ENCODE data around the gene GLT1D1.
A peak's percentile ranks its signal among the peaks of the same experiment; 100 is the strongest.

Gene GLT1D1

GRCh38 chr12:128823216-128823915 lies 29.9 kb upstream of the GLT1D1 start:
- peaks cover 3 to 42% (median 38%) of the 10 kb centered on the region in 4 experiments for H3K4me1 ChIP-seq (ENCODE audit: control extremely low read depth in 1 of 4, control insufficient read depth in 4 of 4, insufficient read depth in 4 of 4, low read length in 3 of 4)

GRCh38 chr12:128823916-128824839 lies 29.1 kb upstream of the GLT1D1 start, which contains the start of gene SLC15A4:
Gene SLC15A4, minus strand, starts transcription at chr12:128823958. Its CDS starts 15 bp downstream, at chr12:128823943.
- Histone ChIP-seq H3K36me3 (ENCODE audit: control insufficient read depth in 4 of 4, insufficient read depth in 4 of 4, low read length in 3 of 4) (peaks cover 2 to 11% (median 5%) of the 10 kb centered on the region in 4 experiments), H3K9me3 (ENCODE audit: control extremely low read depth in 1 of 5, control insufficient read depth in 4 of 5, insufficient read depth in 2 of 5, low read depth in 1 of 5, low read length in 4 of 5) (no peaks in the 10 kb centered on the region), H3K4me3 (ENCODE audit: control insufficient read depth in 1 of 7, extremely low read depth in 1 of 7, insufficient read depth in 4 of 7, low read depth in 2 of 7, low read length in 6 of 7) (peak within 1 kb of the TSS; percentile 83 to 89 (median 85)), H3K27ac (ENCODE audit: insufficient read depth in 1 of 2, low read depth in 1 of 2, low read length in 2 of 2, poor library complexity in 1 of 2, severe bottlenecking in 2 of 2) (peak within 1 kb of the TSS; percentile 66 to 87), H3K27me3 (replicated peaks in 2 of 5; ENCODE audit: control insufficient read depth in 4 of 5, insufficient read depth in 5 of 5, low read length in 4 of 5) (no peaks in the 10 kb centered on the region), H3K4me1 (ENCODE audit: control extremely low read depth in 1 of 4, control insufficient read depth in 4 of 4, insufficient read depth in 4 of 4, low read length in 3 of 4) (peaks cover 6 to 42% (median 36%) of the 10 kb centered on the region in 4 experiments)
- POLR2A ChIA-PET, result interaction anchor here (0.5 to 0.7 kb wide), 2 partner anchors 11 to 1261 kb away, joined by 3 to 8 read pairs; no protein-coding TSS in a partner anchor
- peak; percentile 92 to 96 (median 95) for DNase-seq
- WGBS (ENCODE audit: insufficient coverage), result 5% methylated on average over 63 of the region's 63 CpGs
- CTCF ChIA-PET, result interaction anchor here (1.2 kb wide), 1 partner anchor 33 kb away, joined by 3 read pairs; no protein-coding TSS in a partner anchor

More at GRCh38 chr12:128823216-128823915, 29.9 kb upstream of the GLT1D1 start:
- CTCF ChIA-PET, result interaction anchor here (1.2 kb wide), 1 partner anchor 34 kb away, joined by 3 read pairs; no protein-coding TSS in a partner anchor
- H3K27ac ChIP-seq (ENCODE audit: insufficient read depth in 1 of 2, low read depth in 1 of 2, low read length in 2 of 2, poor library complexity in 1 of 2, severe bottlenecking in 2 of 2), result peak overlapping the region in 1 of 2 experiments; percentile 68
- no peaks in the 10 kb centered on the region for H3K9me3 ChIP-seq (ENCODE audit: control extremely low read depth in 1 of 5, control insufficient read depth in 4 of 5, insufficient read depth in 2 of 5, low read depth in 1 of 5, low read length in 4 of 5)
- H3K4me3 ChIP-seq (ENCODE audit: control insufficient read depth in 1 of 7, extremely low read depth in 1 of 7, insufficient read depth in 4 of 7, low read depth in 2 of 7, low read length in 6 of 7), result peak overlapping the region; percentile 68 to 89 (median 83)
- POLR2A ChIA-PET, result interaction anchor here (0.7 kb wide), 1 partner anchor 1260 kb away, joined by 3 read pairs; no protein-coding TSS in a partner anchor
- H3K36me3 ChIP-seq (ENCODE audit: control insufficient read depth in 4 of 4, insufficient read depth in 4 of 4, low read length in 3 of 4), result peaks cover 2 to 11% (median 5%) of the 10 kb centered on the region in 4 experiments
- no peaks in the 10 kb centered on the region for H3K27me3 ChIP-seq (replicated peaks in 2 of 5; ENCODE audit: control insufficient read depth in 4 of 5, insufficient read depth in 5 of 5, low read length in 4 of 5)
- DNase-seq, result no peak
- under 1% methylated on average over 82 of the region's 88 CpGs for WGBS (ENCODE audit: insufficient coverage)

- H3K27ac ChIP-seq (ENCODE audit: insufficient read depth in 1 of 2, low read depth in 1 of 2, low read length in 2 of 2, poor library complexity in 1 of 2, severe bottlenecking in 2 of 2), result no peak overlapping the region
- no peaks in the 10 kb centered on the region for H3K27me3 ChIP-seq (replicated peaks in 2 of 5; ENCODE audit: control insufficient read depth in 4 of 5, insufficient read depth in 5 of 5, low read length in 4 of 5)
- H3K4me3 ChIP-seq (ENCODE audit: control insufficient read depth in 1 of 7, extremely low read depth in 1 of 7, insufficient read depth in 4 of 7, low read depth in 2 of 7, low read length in 6 of 7), result no peak overlapping the region
- CTCF ChIA-PET, result interaction anchor here (0.8 kb wide), 1 partner anchor 8 kb away, joined by 3 read pairs; no protein-coding TSS in a partner anchor
- POLR2A ChIA-PET, result no interaction called here
- H3K4me1 ChIP-seq (ENCODE audit: control extremely low read depth in 1 of 4, control insufficient read depth in 4 of 4, insufficient read depth in 4 of 4, low read length in 3 of 4), result peaks cover 16 to 47% (median 42%) of the 10 kb centered on the region in 4 experiments
- peaks cover 0 to 1% (median 0%) of the 10 kb centered on the region in 4 experiments for H3K36me3 ChIP-seq (ENCODE audit: control insufficient read depth in 4 of 4, insufficient read depth in 4 of 4, low read length in 3 of 4)
- DNase-seq, result no peak
- 100% methylated on average over 2 of the region's 4 CpGs for WGBS (ENCODE audit: insufficient coverage)
- H3K9me3 ChIP-seq (ENCODE audit: control extremely low read depth in 1 of 5, control insufficient read depth in 4 of 5, insufficient read depth in 2 of 5, low read depth in 1 of 5, low read length in 4 of 5), result no peaks in the 10 kb centered on the region
Observed at GRCh38 chr12:128825835-128826234, 27.4 kb upstream of the GLT1D1 start.

DNA sequence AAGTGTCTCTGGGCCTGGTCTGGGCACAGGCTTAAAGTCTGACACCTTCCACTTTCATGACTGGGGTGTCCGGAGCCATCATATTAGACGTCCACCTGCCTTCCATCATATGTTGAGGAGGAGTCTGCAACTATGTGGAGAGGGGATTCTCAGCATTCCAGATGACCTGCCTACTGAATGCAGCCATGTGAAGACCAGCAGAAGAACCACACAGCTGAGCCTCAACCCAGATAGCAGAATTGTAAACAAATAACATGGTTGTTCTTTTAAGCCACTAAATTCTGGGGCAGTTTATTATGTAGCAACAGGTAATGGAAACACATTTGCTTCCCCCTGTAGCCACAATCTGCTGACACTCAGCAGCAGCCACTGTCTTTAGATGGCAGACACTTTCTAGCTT lies 25.6 kb upstream of the GLT1D1 start:
- WGBS (ENCODE audit: insufficient coverage), result 100% methylated on average over 2 of the region's 2 CpGs
- H3K36me3 ChIP-seq (ENCODE audit: control insufficient read depth in 4 of 4, insufficient read depth in 4 of 4, low read length in 3 of 4), result no peaks in the 10 kb centered on the region
- ChIA-PET POLR2A (no interaction called here), CTCF (interaction anchor here (1.2 to 1.4 kb wide), 3 partner anchors 16 to 41 kb away, joined by 3 to 4 read pairs (median 3); no protein-coding TSS in a partner anchor)
- H3K27ac ChIP-seq (ENCODE audit: insufficient read depth in 1 of 2, low read depth in 1 of 2, low read length in 2 of 2, poor library complexity in 1 of 2, severe bottlenecking in 2 of 2), result no peak overlapping the region
- no peaks in the 10 kb centered on the region for H3K27me3 ChIP-seq (replicated peaks in 2 of 5; ENCODE audit: control insufficient read depth in 4 of 5, insufficient read depth in 5 of 5, low read length in 4 of 5)
- DNase-seq, result no peak
- peaks cover 17 to 31% (median 25%) of the 10 kb centered on the region in 4 experiments for H3K4me1 ChIP-seq (ENCODE audit: control extremely low read depth in 1 of 4, control insufficient read depth in 4 of 4, insufficient read depth in 4 of 4, low read length in 3 of 4)
- H3K9me3 ChIP-seq (ENCODE audit: control extremely low read depth in 1 of 5, control insufficient read depth in 4 of 5, insufficient read depth in 2 of 5, low read depth in 1 of 5, low read length in 4 of 5), result no peaks in the 10 kb centered on the region
- H3K4me3 ChIP-seq (ENCODE audit: control insufficient read depth in 1 of 7, extremely low read depth in 1 of 7, insufficient read depth in 4 of 7, low read depth in 2 of 7, low read length in 6 of 7), result no peak overlapping the region

DNA sequence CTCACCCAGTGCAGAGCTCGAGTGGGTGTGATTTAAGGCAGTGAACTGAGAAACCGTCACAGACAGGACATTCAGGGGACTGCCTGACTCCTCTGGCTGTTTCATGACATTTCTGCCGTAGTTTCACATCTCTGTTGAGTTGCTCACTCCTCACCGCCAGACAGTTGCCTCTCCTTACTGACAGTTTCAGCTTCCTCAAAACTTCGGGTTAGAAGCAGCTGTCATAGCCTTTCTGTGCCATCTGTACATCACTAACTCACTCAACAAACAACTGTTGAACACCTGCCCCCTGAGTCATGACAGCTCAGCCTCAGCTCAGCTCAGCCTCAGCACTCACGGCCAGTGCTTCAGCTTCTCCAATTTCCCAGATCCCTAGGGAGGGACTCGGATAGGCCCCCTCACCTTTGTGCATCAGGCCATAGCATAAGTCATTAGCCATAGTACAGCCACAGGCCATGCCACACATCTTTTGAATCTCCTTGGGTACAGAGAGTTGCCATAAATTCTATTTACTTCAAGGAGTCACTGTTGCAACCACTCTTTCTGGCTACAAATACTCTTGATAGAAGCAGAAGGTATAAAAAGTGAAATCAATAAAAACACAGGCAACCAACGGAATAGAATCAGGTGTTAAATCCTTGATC lies 23.3 kb upstream of the GLT1D1 start:
- Histone ChIP-seq H3K27me3 (replicated peaks in 2 of 5; ENCODE audit: control insufficient read depth in 4 of 5, insufficient read depth in 5 of 5, low read length in 4 of 5) (no peaks in the 10 kb centered on the region), H3K4me1 (ENCODE audit: control extremely low read depth in 1 of 4, control insufficient read depth in 4 of 4, insufficient read depth in 4 of 4, low read length in 3 of 4) (peaks cover 8 to 17% (median 13%) of the 10 kb centered on the region in 4 experiments), H3K36me3 (ENCODE audit: control insufficient read depth in 4 of 4, insufficient read depth in 4 of 4, low read length in 3 of 4) (no peaks in the 10 kb centered on the region), H3K27ac (ENCODE audit: insufficient read depth in 1 of 2, low read depth in 1 of 2, low read length in 2 of 2, poor library complexity in 1 of 2, severe bottlenecking in 2 of 2) (no peak overlapping the region), H3K9me3 (ENCODE audit: control extremely low read depth in 1 of 5, control insufficient read depth in 4 of 5, insufficient read depth in 2 of 5, low read depth in 1 of 5, low read length in 4 of 5) (no peaks in the 10 kb centered on the region), H3K4me3 (ENCODE audit: control insufficient read depth in 1 of 7, extremely low read depth in 1 of 7, insufficient read depth in 4 of 7, low read depth in 2 of 7, low read length in 6 of 7) (peak overlapping the region in 4 of 7 experiments; percentile 8 to 57 (median 38))
- 70% methylated on average over 6 of the region's 8 CpGs for WGBS (ENCODE audit: insufficient coverage)
- CTCF ChIA-PET, result interaction anchor here (1.0 to 1.7 kb wide), 2 partner anchors 8 to 36 kb away, joined by 3 to 6 read pairs; no protein-coding TSS in a partner anchor
- DNase-seq, result peak in 2 of 3 donors; percentile 78 to 87
- POLR2A ChIA-PET, result no interaction called here

DNA sequence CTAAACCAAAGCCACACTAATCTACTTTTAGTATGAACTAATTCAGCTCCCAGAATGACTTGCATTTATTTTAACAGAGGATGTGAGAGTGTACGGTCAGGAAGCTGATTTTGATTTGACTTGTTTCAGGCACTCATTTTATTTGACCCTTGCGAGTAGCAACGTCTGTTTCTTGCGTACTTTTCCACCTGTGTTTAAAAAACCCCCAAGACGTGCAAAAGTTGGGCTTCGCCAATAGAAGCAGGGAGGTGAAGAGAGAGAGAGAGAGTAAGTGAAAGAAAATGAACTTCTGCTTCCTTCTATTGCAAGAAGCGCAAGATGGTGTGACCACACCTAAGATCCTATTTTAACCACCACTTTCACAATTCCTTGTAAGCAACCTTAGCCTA lies 22.8 kb upstream of the GLT1D1 start:
- Histone ChIP-seq H3K4me3 (ENCODE audit: control insufficient read depth in 1 of 7, extremely low read depth in 1 of 7, insufficient read depth in 4 of 7, low read depth in 2 of 7, low read length in 6 of 7) (peak overlapping the region in 5 of 7 experiments; percentile 8 to 57 (median 50)), H3K36me3 (ENCODE audit: control insufficient read depth in 4 of 4, insufficient read depth in 4 of 4, low read length in 3 of 4) (no peaks in the 10 kb centered on the region), H3K9me3 (ENCODE audit: control extremely low read depth in 1 of 5, control insufficient read depth in 4 of 5, insufficient read depth in 2 of 5, low read depth in 1 of 5, low read length in 4 of 5) (no peaks in the 10 kb centered on the region), H3K27ac (ENCODE audit: insufficient read depth in 1 of 2, low read depth in 1 of 2, low read length in 2 of 2, poor library complexity in 1 of 2, severe bottlenecking in 2 of 2) (peak overlapping the region in 1 of 2 experiments; percentile 12), H3K27me3 (replicated peaks in 2 of 5; ENCODE audit: control insufficient read depth in 4 of 5, insufficient read depth in 5 of 5, low read length in 4 of 5) (no peaks in the 10 kb centered on the region), H3K4me1 (ENCODE audit: control extremely low read depth in 1 of 4, control insufficient read depth in 4 of 4, insufficient read depth in 4 of 4, low read length in 3 of 4) (peaks cover 8 to 17% (median 13%) of the 10 kb centered on the region in 4 experiments)
- WGBS (ENCODE audit: insufficient coverage), result 0% methylated on average over 4 of the region's 7 CpGs
- POLR2A ChIA-PET, result no interaction called here
- CTCF ChIA-PET, result interaction anchor here (1.0 to 1.7 kb wide), 2 partner anchors 9 to 37 kb away, joined by 3 to 6 read pairs; no protein-coding TSS in a partner anchor
- DNase-seq, result peak in 2 of 3 donors; percentile 84 to 90

Data from common myeloid progenitor, CD34-positive (primary cell).